ENCODE data around the gene WNT9A.

Gene WNT9A

GRCh38 chr1:227897704-227898438 lies 49.9 kb downstream of the WNT9A start:
- DNase-seq (ENCODE audit: low read depth in 2 of 2) = no peak

GRCh38 chr1:227896710-227897655 lies 50.7 kb downstream of the WNT9A start:
- DNase-seq (ENCODE audit: low read depth in 2 of 2) = no peak

- no peak for DNase-seq (ENCODE audit: low read depth in 2 of 2)
Observed at GRCh38 chr1:227895828-227896685, 51.7 kb downstream of the WNT9A start.

GRCh38 chr1:227894831-227895451 lies 52.8 kb downstream of the WNT9A start:
- DNase-seq (ENCODE audit: low read depth in 2 of 2) = no peak

GRCh38 chr1:227893949-227894721 lies 53.6 kb downstream of the WNT9A start:
- DNase-seq (ENCODE audit: low read depth in 2 of 2) = no peak

GRCh38 chr1:227893300-227893948 lies 54.3 kb downstream of the WNT9A start:
- DNase-seq (ENCODE audit: low read depth in 2 of 2) = no peak

GRCh38 chr1:227892489-227893299 lies 55.0 kb downstream of the WNT9A start:
- no peak for DNase-seq (ENCODE audit: low read depth in 2 of 2)

GRCh38 chr1:227891955-227892488 lies 55.7 kb downstream of the WNT9A start:
- no peak for DNase-seq (ENCODE audit: low read depth in 2 of 2)

- no peak for DNase-seq (ENCODE audit: low read depth in 2 of 2)
Observed at GRCh38 chr1:227891223-227891954, 56.3 kb downstream of the WNT9A start.

- no peak for DNase-seq (ENCODE audit: low read depth in 2 of 2)
Observed at GRCh38 chr1:227890451-227891222, 57.1 kb downstream of the WNT9A start.

GRCh38 chr1:227889863-227890405 lies 57.8 kb downstream of the WNT9A start:
- DNase-seq (ENCODE audit: low read depth in 2 of 2) = no peak

GRCh38 chr1:227889047-227889862 lies 58.5 kb downstream of the WNT9A start:
- no peak for DNase-seq (ENCODE audit: low read depth in 2 of 2)

- DNase-seq (ENCODE audit: low read depth in 2 of 2) = no peak
Observed at GRCh38 chr1:227888404-227889046, 59.2 kb downstream of the WNT9A start.

- no peak for DNase-seq (ENCODE audit: low read depth in 2 of 2)
Observed at GRCh38 chr1:227887697-227888403, 59.9 kb downstream of the WNT9A start.

Data from stimulated activated CD8-positive, alpha-beta memory T cell treated with anti-CD3 and anti-CD28 coated beads, Interleukin-15, amount 100 ng/mL, for 4 hours (primary cell).